Ectodermal cell (in vitro differentiated cells): ENCODE results near the gene EVL.
"Not testable (repeated sequence)": the region's sequence is repeated elsewhere in the genome, so short reads cannot be mapped to it uniquely, and the experiment has no call there.

Experiments
- H3K27ac ChIP-seq: 2 replicates; pipeline ENCODE4 v1.7.0; 2013; ENCODE audit warnings: mild to moderate bottlenecking, low read depth, low read length; ENCODE audit not compliant: insufficient read depth, poor library complexity, severe bottlenecking
- H3K27me3 ChIP-seq: 2 replicates; pipeline ENCODE4 v1.7.0; 2013; ENCODE audit warnings: mild to moderate bottlenecking, low read length; ENCODE audit not compliant: insufficient read depth, control insufficient read depth, poor library complexity, severe bottlenecking
- H3K36me3 ChIP-seq: one replicate; pipeline ENCODE4 v1.7.0; 2013; ENCODE audit warnings: low read length; ENCODE audit not compliant: control insufficient read depth, insufficient read depth
- H3K4me1 ChIP-seq: one replicate; pipeline ENCODE4 v1.7.0; 2013; ENCODE audit warnings: low read length; ENCODE audit not compliant: control insufficient read depth, insufficient read depth
- H3K4me3 ChIP-seq: 2 replicates; pipeline ENCODE4 v1.7.0; 2013; ENCODE audit warnings: low read depth, low read length, control low read depth; ENCODE audit not compliant: insufficient read depth
- H3K9me3 ChIP-seq: 2 replicates; pipeline ENCODE4 v1.7.0; 2013; ENCODE audit warnings: mild to moderate bottlenecking, low read length, moderate library complexity; ENCODE audit not compliant: control insufficient read depth
- WGBS, 2 experiments: methylation state at CpG; one replicate each; pipeline ENCODE4 v1.1.7; 2013; ENCODE audit warnings: missing lambda C conversion rate in 2 of 2; 5-methylcytosine and 5-hydroxymethylcytosine counted together

EVL gene

DNA sequence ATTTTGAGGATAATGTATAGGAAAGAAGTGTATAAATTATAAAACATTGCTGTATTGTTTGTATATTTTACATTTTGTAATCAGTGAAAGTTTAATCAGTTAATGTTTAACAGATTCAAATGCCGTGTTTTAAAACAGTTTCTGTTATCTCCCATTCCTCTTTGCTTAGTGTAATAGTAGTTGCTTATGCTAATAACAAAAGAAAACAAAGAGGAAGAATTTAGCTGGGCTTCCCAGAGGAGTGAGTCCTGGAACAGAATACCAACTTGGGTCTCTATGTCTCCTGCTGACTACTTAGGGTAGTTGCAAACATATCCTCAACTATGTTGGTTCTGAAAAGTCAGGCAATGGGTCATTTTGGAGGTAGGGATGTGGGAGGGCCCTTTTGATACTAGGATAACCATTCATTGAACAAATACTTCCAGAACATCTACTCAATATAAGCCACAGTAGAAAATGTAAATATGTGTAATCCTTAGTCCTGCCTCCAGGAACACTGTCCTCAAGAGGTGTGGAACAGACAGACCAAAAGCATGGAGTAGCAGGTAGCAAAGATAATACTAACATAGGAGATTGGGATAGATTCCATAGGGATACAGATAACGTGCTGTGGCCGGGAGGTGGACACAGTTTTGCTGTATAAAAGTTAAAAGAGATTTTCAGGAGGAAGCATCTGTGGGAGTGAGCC, 36.1 kb upstream of the EVL start:
- H3K4me3 ChIP-seq = no peak overlapping the region
- no peaks in the 10 kb centered on the region for H3K27me3 ChIP-seq
- no peak overlapping the region for H3K27ac ChIP-seq
- no peaks in the 10 kb centered on the region for H3K36me3 ChIP-seq
- no peaks in the 10 kb centered on the region for H3K9me3 ChIP-seq
- WGBS, 2 experiments = 92 to 95% methylated on average over 2 to 3 of the region's 3 CpGs
- peaks cover 2% of the 10 kb centered on the region for H3K4me1 ChIP-seq

GRCh38 chr14:100030006-100030405, 35.2 kb upstream of the EVL start:
- not testable (repeated sequence) for H3K27ac ChIP-seq, H3K4me1 ChIP-seq, H3K9me3 ChIP-seq, H3K36me3 ChIP-seq, H3K27me3 ChIP-seq, H3K4me3 ChIP-seq
- WGBS, 2 experiments = 90 to 96% methylated on average over 12 to 13 of the region's 13 CpGs

DNA sequence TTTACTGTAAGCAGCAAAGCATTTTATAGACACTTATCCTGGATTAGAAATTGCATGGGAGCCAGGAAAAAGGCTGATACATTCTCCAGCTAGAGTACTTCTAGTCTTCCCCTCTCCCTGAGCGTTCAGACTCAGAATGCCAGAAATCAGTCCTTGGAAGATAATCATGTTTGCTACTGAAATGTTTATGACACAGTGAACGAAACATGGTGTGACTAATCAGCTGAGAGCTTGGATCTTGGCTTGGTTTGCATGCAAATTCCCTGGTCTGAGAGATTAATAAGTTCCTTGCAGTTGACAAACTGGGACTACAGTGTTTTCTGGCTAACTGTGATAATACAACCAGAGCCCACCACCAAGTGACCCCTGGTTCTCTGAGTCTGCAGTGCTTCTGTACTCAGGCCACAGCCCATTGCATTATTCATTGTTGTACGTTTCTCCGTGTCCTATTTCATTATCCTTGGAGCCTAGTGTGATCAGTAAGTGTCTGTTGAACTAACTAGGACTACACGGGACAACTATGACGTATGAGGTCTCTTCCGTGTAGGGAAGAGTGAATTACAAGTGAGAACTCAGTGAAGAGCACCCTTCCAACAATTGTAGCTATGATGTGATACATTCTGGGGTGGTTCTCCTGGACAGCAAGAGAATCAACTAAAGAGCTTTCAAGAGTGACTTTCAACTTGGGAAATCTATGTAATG, 34.6 kb upstream of the EVL start:
- 96 to 97% methylated on average over 7 of the region's 7 CpGs for WGBS, 2 experiments

DNA sequence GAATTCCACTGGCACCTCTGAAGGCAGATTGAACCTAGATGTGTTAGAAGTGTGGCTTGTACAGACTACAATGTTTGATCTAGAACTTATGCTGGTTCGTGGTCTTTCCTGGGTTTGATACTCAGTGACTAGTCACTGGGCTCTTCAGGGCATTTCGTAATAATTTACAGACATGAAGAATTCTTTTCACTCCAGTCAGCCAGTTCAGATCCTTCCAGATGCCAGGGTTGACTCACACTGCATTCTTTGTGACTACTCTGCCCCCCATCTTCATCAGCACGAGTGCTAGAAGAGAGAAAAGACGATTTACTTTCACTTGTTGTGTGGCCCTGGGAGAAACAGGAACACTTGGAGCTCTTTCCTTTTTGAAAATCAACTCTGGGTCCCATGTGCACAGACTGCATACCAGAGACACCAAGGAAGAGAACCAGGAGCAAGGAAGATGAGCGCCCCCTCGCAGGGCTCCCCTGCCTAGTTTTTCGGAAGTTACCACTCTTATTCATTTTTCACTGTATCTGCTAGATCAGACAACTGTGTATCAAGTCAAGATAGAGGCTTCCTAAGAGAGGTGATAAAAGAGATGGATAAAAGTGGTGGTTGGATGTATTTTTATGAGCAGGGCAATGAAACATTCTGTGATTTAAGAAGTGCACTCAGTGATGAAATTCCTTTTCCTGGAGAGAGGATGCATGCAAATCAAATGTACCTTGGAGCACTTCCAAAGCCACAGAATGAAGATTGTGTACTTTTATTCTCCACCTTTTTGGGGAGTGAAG, 33.5 kb upstream of the EVL start:
- Histone ChIP-seq H3K27ac (no peak overlapping the region), H3K9me3 (no peaks in the 10 kb centered on the region), H3K27me3 (no peaks in the 10 kb centered on the region), H3K4me1 (no peaks in the 10 kb centered on the region), H3K4me3 (no peak overlapping the region), H3K36me3 (no peaks in the 10 kb centered on the region)
- 89 to 90% methylated on average over 7 of the region's 7 CpGs for WGBS, 2 experiments

More for the DNA sequence above, 34.6 kb upstream of the EVL start:
- no peak overlapping the region for H3K27ac ChIP-seq
- H3K9me3 ChIP-seq = no peaks in the 10 kb centered on the region
- H3K27me3 ChIP-seq = no peaks in the 10 kb centered on the region
- no peak overlapping the region for H3K4me3 ChIP-seq
- H3K36me3 ChIP-seq = no peaks in the 10 kb centered on the region
- H3K4me1 ChIP-seq = no peaks in the 10 kb centered on the region

DNA sequence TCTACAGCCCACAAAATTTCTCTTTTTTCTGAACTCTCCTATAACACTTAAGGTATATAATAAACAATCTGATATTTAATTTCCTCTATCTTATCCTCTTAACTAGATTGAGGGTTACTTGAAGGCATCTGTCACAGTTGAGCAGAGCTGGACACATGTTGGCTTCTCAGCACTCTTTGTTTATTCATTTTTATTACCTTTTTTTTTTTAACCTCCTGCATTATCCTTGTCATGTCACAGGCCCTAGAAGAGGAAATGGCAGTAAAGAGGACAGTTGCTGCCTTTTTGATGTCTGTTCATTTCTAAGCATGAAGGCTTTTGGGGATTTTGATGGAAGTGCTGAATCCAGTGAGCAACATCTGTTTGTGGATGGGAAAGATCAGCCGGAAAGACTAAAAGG, 32.5 kb upstream of the EVL start:
- H3K9me3 ChIP-seq = no peaks in the 10 kb centered on the region
- no peaks in the 10 kb centered on the region for H3K27me3 ChIP-seq
- WGBS, 2 experiments = 96 to 100% methylated on average over 1 of the region's 1 CpG
- H3K4me3 ChIP-seq = no peak overlapping the region
- H3K36me3 ChIP-seq = no peaks in the 10 kb centered on the region
- H3K27ac ChIP-seq = no peak overlapping the region
- H3K4me1 ChIP-seq = no peaks in the 10 kb centered on the region

- Histone ChIP-seq H3K36me3 (no peaks in the 10 kb centered on the region), H3K9me3 (no peaks in the 10 kb centered on the region), H3K27ac (no peak overlapping the region), H3K27me3 (no peaks in the 10 kb centered on the region), H3K4me1 (no peaks in the 10 kb centered on the region), H3K4me3 (no peak overlapping the region)
- 91% methylated on average over 5 of the region's 5 CpGs for WGBS, 2 experiments
Measured at GRCh38 chr14:100033347-100034075, 31.7 kb upstream of the EVL start.

DNA sequence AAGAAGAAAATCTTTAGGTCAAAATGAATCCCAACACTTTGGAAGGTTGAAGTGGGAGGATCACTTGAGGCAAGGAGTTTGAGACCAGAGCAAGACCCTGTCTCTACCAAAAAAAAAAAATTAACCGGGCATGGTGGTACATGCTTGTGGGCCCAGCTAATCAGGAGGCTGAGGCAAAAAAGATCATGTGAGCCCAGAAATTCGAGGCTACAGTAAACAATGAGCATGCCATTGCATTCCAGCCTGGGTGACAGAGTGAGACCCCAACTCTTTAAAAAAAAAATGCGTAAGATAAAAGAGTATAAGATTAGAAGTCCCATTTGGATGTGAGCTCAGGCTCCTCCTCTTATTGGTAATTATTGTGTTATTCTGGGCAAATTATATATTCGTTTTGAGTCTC, 30.8 kb upstream of the EVL start:
- Histone ChIP-seq H3K9me3 (no peaks in the 10 kb centered on the region), H3K4me1 (no peaks in the 10 kb centered on the region), H3K27me3 (no peaks in the 10 kb centered on the region), H3K27ac (no peak overlapping the region), H3K36me3 (no peaks in the 10 kb centered on the region), H3K4me3 (no peak overlapping the region)
- 88 to 91% methylated on average over 4 of the region's 4 CpGs for WGBS, 2 experiments

DNA sequence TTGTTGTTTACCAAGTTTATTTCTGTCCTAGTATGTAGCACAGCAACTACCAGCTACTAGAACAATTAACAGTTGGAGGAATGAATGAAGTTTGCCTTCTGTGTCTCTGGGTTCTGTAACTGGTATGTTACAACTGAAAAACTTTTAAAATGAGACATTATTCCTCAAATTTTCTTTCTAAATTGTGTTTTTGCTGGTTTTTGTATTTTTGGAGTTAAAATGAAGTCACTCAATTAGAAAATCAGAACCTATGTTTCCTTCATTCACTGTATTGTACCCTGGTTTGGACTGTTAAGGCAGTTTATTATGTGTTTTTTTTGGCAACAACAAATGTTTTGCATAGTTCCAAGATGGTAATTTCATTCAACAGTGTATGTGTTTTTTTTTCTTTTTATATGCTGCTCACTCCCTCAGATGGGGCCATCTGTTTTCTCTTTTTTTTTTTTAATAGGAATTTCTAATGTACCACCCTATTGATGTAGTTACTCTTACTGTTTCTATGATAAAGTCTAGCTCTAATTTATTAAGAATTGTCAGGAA, 30.2 kb upstream of the EVL start:
- Histone ChIP-seq H3K27ac (no peak overlapping the region), H3K4me1 (no peaks in the 10 kb centered on the region), H3K9me3 (no peaks in the 10 kb centered on the region), H3K36me3 (no peaks in the 10 kb centered on the region), H3K4me3 (no peak overlapping the region), H3K27me3 (no peaks in the 10 kb centered on the region)

DNA sequence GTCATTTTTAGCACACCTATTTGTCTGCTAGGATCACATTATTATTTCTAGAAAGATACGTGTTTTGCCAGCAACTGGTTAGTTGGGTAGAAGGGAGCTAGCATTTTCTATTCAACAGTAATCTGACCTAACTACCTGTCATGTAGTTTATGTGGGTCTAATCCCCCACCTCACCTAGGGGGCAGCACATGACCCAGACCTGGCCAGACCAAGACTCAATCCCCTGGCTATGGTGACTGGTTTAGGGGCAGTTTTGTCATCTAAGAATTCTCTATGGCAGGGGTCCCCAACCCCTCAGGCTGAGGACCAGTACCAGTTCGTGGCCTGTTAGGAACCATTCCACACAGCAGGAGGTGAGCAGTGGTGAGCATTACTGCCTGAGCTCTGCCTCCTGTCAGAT, 29.5 kb upstream of the EVL start:
- Histone ChIP-seq H3K9me3 (no peaks in the 10 kb centered on the region), H3K27me3 (no peaks in the 10 kb centered on the region), H3K4me1 (no peaks in the 10 kb centered on the region), H3K27ac (no peak overlapping the region), H3K36me3 (no peaks in the 10 kb centered on the region), H3K4me3 (no peak overlapping the region)
- WGBS, 2 experiments = 85 to 86% methylated on average over 1 to 2 of the region's 2 CpGs
